HG03103 (cell line): ENCODE results near the gene SMIM41.
A peak's percentile ranks its signal among the peaks of the same experiment; 100 is the strongest.
"Not testable (repeated sequence)": the region's sequence is repeated elsewhere in the genome, so short reads cannot be mapped to it uniquely, and the experiment has no call there.

ENCODE experiments used
- ATAC-seq: cut with Tn5 transposase; IDR thresholded peaks from one replicate; pipeline ENCODE4 v1.9.1; 2021; ENCODE audit warnings: low read depth; ENCODE audit not compliant: unreplicated experiment

Gene SMIM41

GRCh38 chr12:52082988-52083637, 3.6 kb downstream of the SMIM41 start:
- ATAC-seq = no peak

- no peak for ATAC-seq
Observed at GRCh38 chr12:52083638-52083996, 4.1 kb downstream of the SMIM41 start.

GRCh38 chr12:52084491-52085231, 5.2 kb downstream of the SMIM41 start:
- no peak for ATAC-seq

- ATAC-seq = no peak
Observed at GRCh38 chr12:52085682-52086180, 6.2 kb downstream of the SMIM41 start.

- ATAC-seq = no peak
Observed at GRCh38 chr12:52086366-52086765, 6.9 kb downstream of the SMIM41 start.

GRCh38 chr12:52086944-52087835, 7.7 kb downstream of the SMIM41 start:
- ATAC-seq = no peak

- peak; percentile 65 for ATAC-seq
Observed at GRCh38 chr12:52087961-52088820, 8.7 kb downstream of the SMIM41 start.

GRCh38 chr12:52089491-52089890, 10.0 kb downstream of the SMIM41 start:
- no peak for ATAC-seq

- ATAC-seq = no peak
Observed at GRCh38 chr12:52090291-52090690, 10.8 kb downstream of the SMIM41 start.

- ATAC-seq = no peak
Observed at GRCh38 chr12:52091061-52091460, 11.6 kb downstream of the SMIM41 start.

- ATAC-seq = no peak
Observed at GRCh38 chr12:52091869-52092268, 12.4 kb downstream of the SMIM41 start.

GRCh38 chr12:52093346-52093745, 13.8 kb downstream of the SMIM41 start:
- no peak for ATAC-seq

GRCh38 chr12:52096332-52097044, 17.0 kb downstream of the SMIM41 start:
- ATAC-seq = no peak

GRCh38 chr12:52097045-52097666, 17.7 kb downstream of the SMIM41 start:
- no peak for ATAC-seq

- not testable (repeated sequence) for ATAC-seq
Observed at GRCh38 chr12:52104431-52105089, 25.1 kb downstream of the SMIM41 start.

GRCh38 chr12:52116222-52117125, 37.0 kb downstream of the SMIM41 start:
- ATAC-seq = not testable (repeated sequence)

- ATAC-seq = peak; percentile 10
Observed at GRCh38 chr12:52117806-52118475, 38.4 kb downstream of the SMIM41 start.
